K562 treated with DMSO at 1 percent for 24 hours (cell line): ENCODE data around the gene RAB4B. TPM values are rescaled to one million over a fixed set of nuclear protein-coding genes. Genes with fewer than 3 reads are reported as not detected.

Source experiments
- total RNA-seq: library from RNA; unstranded; fragments of 300-600 nt; gene quantifications from 2 replicates; pipeline ENCODE4 v1.2.3, GENCODE V29; 2022; ENCODE audit warnings: low read depth; ENCODE audit not compliant: insufficient read depth

RAB4B gene, protein sequence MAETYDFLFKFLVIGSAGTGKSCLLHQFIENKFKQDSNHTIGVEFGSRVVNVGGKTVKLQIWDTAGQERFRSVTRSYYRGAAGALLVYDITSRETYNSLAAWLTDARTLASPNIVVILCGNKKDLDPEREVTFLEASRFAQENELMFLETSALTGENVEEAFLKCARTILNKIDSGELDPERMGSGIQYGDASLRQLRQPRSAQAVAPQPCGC
- total RNA-seq: 57.1 and 59.4 TPM in 2 replicates

DNA sequence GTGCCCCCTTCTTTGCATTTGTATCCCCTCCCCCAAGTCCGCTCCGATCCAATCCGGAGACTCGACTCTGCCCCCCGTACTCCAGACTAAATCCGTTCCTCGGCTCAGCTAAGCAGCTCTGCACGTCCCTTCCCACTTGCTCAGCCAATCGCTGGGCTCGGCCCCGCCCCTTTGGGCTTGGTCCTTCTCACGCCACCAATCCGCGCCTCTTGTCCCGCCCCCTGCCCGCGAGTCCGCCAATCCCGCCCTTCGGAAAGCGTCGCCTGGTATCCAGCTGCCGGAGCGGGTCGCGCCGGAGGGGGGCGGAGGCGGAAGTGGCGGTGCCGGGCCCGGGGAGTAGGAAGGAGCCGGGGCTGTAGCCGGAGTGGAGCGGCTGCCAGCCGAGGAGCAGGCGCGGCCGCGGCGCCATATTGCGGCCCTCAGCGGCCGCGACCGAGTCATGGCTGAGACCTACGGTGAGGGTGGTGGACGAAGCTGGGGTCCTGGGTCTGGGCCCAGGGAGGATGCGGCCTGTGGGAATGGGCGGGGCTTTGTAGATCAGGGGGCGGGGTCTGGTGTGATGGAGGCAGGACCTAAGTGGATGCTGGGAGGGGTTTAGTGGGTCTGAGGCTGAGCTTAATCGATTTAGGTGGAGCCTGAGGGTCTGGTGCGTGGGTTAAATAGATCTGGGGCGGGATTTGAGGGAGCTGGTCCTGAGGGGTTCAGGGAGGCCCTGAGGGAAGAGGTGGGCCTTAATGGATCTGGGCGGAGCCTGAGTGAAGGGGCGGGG, at the start of gene RAB4B:
RAB4B (plus strand) TSS at position 311 of the 769 bp plus-strand sequence; CDS start at position 440, 129 bp downstream.

DNA sequence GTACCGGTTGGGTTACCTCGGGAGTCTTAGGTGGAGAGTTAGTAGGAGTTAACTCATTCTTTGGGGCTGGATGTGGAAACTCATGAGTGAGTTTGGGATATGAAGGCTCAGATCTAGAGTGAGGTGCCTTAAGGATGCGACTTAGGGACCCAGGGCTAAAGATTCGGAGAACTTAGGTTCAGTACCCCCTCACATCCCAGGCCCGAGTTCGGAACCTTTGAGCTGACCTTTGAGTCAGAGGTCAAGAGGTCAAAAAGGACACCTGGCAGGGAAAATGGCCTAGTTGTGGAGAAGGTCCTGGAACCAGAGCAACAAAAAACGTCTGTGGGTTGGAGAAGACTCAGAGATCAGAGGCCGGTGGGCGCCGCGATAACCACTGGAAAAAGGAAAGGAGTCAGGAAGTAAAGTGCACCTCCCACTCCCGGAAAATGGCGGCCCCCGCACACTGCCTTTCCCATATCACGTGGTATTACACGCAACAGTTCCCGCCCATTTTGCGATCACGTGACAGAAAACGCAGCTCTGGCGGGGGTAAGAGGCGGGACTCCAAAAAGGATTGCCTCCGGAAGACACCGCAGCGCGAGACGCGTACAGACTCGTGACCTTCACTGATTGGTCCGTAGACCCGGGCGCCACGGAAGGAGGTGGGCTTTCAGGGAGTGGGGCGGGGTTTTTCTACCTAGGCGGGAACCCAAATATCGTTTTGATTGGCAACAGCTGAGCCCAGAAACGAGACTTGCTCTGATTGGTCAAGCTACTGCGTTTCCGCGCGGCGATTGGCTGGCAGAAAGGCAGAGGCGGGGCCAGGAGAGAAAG, 27.8 kb upstream of the RAB4B start, which contains the start of gene ACTMAP:
ACTMAP (minus strand) TSS at position 420 of the 816 bp plus-strand sequence. CDS start 674 bp downstream, outside the sequence.

DNA sequence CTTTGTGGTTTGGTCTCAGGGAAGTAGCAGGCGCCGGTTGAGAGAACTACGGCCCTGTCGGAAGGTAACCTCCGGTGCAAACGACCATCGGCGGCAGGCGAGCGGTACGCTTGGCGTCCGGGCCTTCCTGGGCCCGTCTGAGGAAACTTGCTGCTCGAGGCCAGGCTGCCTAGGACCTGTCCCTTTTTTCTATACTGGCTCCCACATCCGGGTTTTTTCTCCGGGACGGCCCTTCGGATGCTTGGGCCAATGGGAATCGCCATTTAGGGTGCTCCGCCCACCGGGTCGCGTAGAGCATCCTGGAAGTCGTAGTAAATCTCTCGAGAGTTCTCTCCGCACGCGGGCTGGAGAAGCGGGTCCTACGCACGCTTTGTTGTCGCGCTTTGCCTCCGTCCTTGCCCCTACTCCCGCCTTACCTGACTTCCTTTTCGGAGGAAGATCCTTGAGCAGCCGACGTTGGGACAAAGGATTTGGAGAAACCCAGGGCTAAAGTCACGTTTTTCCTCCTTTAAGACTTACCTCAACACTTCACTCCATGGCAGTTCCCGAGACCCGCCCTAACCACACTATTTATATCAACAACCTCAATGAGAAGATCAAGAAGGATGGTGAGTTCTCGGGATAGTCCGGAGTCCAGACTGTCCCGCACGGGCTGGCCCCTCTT, 27.0 kb upstream of the RAB4B start, which contains the start of gene SNRPA:
SNRPA (plus strand) TSS at position 330 of the 664 bp plus-strand sequence; CDS start at position 536, 206 bp downstream.

DNA sequence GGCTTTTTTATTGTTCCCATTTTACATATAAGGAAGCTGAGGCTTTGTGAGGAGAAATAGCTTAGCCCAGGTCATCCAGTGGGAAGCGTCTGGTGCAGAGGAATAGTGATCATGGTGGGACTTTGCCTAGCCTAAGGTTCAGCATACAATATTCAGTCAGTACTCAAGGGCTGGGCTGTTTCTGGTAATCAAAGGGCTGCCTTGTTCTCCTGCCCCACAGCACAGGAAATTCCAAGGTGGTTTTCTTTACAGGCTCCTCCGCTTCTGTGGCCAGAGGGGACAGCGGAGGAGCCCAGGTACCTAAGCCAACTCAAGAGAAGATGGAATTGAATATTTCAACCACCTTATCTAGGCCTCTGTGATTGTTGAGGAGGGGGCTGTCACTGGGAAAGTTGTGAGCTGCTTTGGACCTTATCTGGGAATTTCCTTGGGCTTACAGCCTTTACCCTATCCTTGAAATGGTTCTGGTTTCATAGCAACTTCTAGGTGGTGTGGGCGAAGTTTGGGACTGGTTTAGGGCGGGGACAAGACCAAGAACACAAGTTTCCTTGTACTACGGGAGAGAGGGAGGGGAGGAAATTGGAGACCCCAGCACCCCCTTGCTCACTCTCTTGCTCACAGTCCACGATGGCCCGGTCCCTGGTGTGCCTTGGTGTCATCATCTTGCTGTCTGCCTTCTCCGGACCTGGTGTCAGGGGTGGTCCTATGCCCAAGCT, 3.0 kb upstream of the RAB4B start, which contains the start of gene MIA:
MIA (plus strand) TSS at position 606 of the 716 bp plus-strand sequence; CDS start at position 628, 22 bp downstream.

DNA sequence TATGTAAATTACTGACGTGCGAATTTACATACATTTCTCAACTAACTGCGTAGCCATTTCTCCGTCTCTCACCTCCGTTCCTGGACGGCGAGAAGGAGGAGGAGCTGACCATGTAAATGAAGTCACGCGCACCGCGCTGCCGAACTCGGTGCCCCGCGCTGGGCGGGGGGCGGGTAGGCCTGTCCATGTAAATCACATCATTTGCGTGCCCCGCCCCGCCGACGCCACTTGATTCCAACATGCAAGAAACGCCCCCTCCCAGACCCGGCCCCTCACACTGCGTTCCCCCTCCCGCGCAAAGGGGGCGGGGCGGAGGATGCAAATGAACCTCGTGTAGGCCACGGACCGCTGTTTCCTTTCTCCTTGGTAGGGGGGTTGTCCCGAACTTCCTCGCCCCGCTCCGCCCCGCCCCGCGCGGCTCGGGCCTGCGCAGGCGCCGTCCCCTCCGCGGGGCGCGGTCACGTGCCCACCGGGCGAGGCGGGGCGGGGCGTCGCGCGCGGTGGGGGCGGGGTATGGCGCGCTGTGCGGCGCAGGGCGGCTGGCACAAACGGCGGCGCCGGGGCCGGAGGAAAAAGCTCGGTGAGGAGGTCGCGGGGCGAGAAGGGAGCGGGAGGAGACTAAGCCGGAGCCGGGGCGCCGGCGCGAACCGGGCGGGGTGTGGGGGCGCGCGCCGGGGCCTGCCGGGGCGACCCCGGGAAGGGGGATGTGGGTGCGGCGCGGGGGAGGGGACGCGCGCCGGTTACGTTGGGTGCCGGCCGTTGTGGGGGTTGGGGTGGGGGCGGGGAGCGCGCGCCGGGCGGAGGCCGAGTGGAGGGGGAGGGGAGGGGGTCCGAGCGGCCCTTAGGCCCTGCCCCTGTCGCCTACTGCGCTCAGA, 20.9 kb downstream of the RAB4B start, which contains the start of gene EGLN2:
EGLN2 (plus strand) TSS at position 509 of the 875 bp plus-strand sequence. CDS start 1,382 bp downstream, outside the sequence.

Other genes starting within 250 kb of the RAB4B start
- gene SHKBP1, start 201.4 kb upstream of the RAB4B start, total RNA-seq: 124 and 131 TPM in 2 replicates
- gene LTBP4, start 176.9 kb upstream of the RAB4B start, total RNA-seq: 251 and 283 TPM in 2 replicates
- gene NUMBL, start 87.6 kb upstream of the RAB4B start, total RNA-seq: 25.7 and 32.9 TPM in 2 replicates
- gene COQ8B, start 61.4 kb upstream of the RAB4B start, total RNA-seq: 36.8 and 37.2 TPM in 2 replicates
- gene ITPKC, start 61.1 kb upstream of the RAB4B start, total RNA-seq: 15.2 and 17.1 TPM in 2 replicates
- gene ACTMAP, start 27.8 kb upstream of the RAB4B start, total RNA-seq: 19.6 and 19.7 TPM in 2 replicates
- 86.7 and 91.4 TPM in 2 replicates for gene SNRPA, start 27.0 kb upstream of the RAB4B start, total RNA-seq
- gene MIA, start 2.7 kb upstream of the RAB4B start, total RNA-seq: not detected in 2 replicates
- 124 and 143 TPM in 2 replicates for gene EGLN2, start 20.9 kb downstream of the RAB4B start, total RNA-seq
- not detected in 2 replicates for gene CYP2A6, start 72.2 kb downstream of the RAB4B start, total RNA-seq
- not detected in 2 replicates for gene CYP2A7, start 104.0 kb downstream of the RAB4B start, total RNA-seq
- gene CYP2B6, start 213.0 kb downstream of the RAB4B start, total RNA-seq: not detected in 2 replicates